CD4-positive, alpha-beta T cell (primary cell): Measurements from ENCODE around the gene SPDYC. TPM values are rescaled to one million over a fixed set of nuclear protein-coding genes. Genes with fewer than 3 reads are reported as not detected.

Experiments used
- ATAC-seq: fragments of 200-7000 bp; cut with Tn5 transposase; one replicate; pipeline ENCODE4 v1.10.0; 2022; ENCODE audit warnings: mild to moderate bottlenecking; ENCODE audit not compliant: poor library complexity
- CTCF ChIA-PET: fragments of 350-600 bp; sonication (Branson Sonifier 250); formaldehyde crosslinking; loops from one replicate; lab custom pipeline; 2021; ENCODE audit warnings: antibody characterized with exemption, inconsistent platforms; lab: Charles Lee
- POLR2A ChIA-PET: fragments of 350-600 bp; sonication (Branson Sonifier 250); formaldehyde crosslinking; loops from one replicate; lab custom pipeline; 2021; ENCODE audit warnings: antibody characterized with exemption, inconsistent platforms; lab: Charles Lee
- DNase-seq, 14 experiments: peaks; one replicate each; pipeline ENCODE4 v3.0.0-alpha.2; 2013 to 2020; ENCODE audit warnings: mixed read lengths in 2 of 14
- H3K27ac ChIP-seq, 2 donors: one replicate each; pipeline versions ENCODE4 v1.5.1 to v1.7.0; 2013; ENCODE audit warnings: low read length in 2 of 2, low read depth in 1 of 2, mild to moderate bottlenecking in 1 of 2
- H3K27me3 ChIP-seq, 2 experiments: 1 replicate in 1 of 2; 2 replicates in 1 of 2; pipeline versions ENCODE4 v1.6.1 to v1.7.0; 2013; ENCODE audit warnings: low read length in 2 of 2, control low read depth in 1 of 2, mild to moderate bottlenecking in 1 of 2, moderate library complexity in 1 of 2; ENCODE audit not compliant: insufficient read depth in 2 of 2, control insufficient read depth in 1 of 2
- H3K36me3 ChIP-seq: one replicate; pipeline ENCODE4 v1.6.1; 2013; ENCODE audit warnings: low read length, control low read depth; ENCODE audit not compliant: insufficient read depth
- H3K4me1 ChIP-seq: one replicate; pipeline ENCODE4 v1.6.1; 2013; ENCODE audit warnings: low read length, control low read depth; ENCODE audit not compliant: insufficient read depth
- H3K4me3 ChIP-seq: one replicate; pipeline ENCODE4 v1.5.1; 2013; ENCODE audit warnings: mild to moderate bottlenecking, low read length, moderate library complexity
- H3K9me3 ChIP-seq, 2 experiments: 1 replicate in 1 of 2; 2 replicates in 1 of 2; pipeline versions ENCODE4 v1.6.1 to v1.7.0; 2013; ENCODE audit warnings: low read length in 2 of 2, mild to moderate bottlenecking in 2 of 2, control low read depth in 1 of 2, moderate library complexity in 1 of 2; ENCODE audit not compliant: control insufficient read depth in 1 of 2, insufficient read depth in 1 of 2
- H3K27ac Mint-ChIP-seq: one replicate; pipeline ENCODE4 v1.8.0; 2020; ENCODE audit warnings: mixed read lengths
- H3K27me3 Mint-ChIP-seq: one replicate; pipeline ENCODE4 v1.8.0; 2021; ENCODE audit warnings: mixed read lengths
- H3K36me3 Mint-ChIP-seq: one replicate; pipeline ENCODE4 v1.8.0; 2021; ENCODE audit warnings: low read depth, mixed read lengths
- H3K4me1 Mint-ChIP-seq: one replicate; pipeline ENCODE4 v1.8.0; 2021; ENCODE audit warnings: low read depth, mixed read lengths
- H3K4me3 Mint-ChIP-seq: one replicate; pipeline ENCODE4 v1.8.0; 2020; ENCODE audit warnings: mild to moderate bottlenecking, mixed read lengths
- H3K9me3 Mint-ChIP-seq: one replicate; pipeline ENCODE4 v1.8.0; 2020; ENCODE audit warnings: mixed read lengths
- CTCF ChIP-seq: fragments of 200-600 bp; IDR thresholded peaks from one replicate; pipeline ENCODE4 v1.8.0; 2022; ENCODE audit warnings: antibody characterized with exemption, mild to moderate bottlenecking
- intact Hi-C, 2 experiments: fragments of 100-400 bp; cut with DNase I in 1 of 2; cut with micrococcal nuclease in 1 of 2; formaldehyde crosslinking; loops; one replicate each; pipeline versions ENCODE4 v1.15.1 to v1.9.0; 2023 to 2025; cut with DNase I, micrococcal nuclease
- total RNA-seq, 174 experiments: library from RNA in 2 of 174; stranded (reverse) in 2 of 174; gene quantifications; one replicate each; pipeline ENCODE4 v1.2.3 and lab custom pipeline; 2021 to 2026

SPDYC gene
- total RNA-seq, 2 experiments from 2014 or later, result not detected

- POLR2A ChIA-PET, result no interaction called here
- Mint-ChIP-seq H3K27ac (no peak overlapping the region), H3K27me3 (peaks cover 4% of the 10 kb centered on the region), H3K36me3 (no peaks in the 10 kb centered on the region), H3K4me1 (no peaks in the 10 kb centered on the region), H3K4me3 (no peak overlapping the region), H3K9me3 (no peaks in the 10 kb centered on the region)
- Histone ChIP-seq H3K36me3 (no peaks in the 10 kb centered on the region), H3K27ac (no peak overlapping the region), H3K4me1 (no peaks in the 10 kb centered on the region), H3K4me3 (no peak overlapping the region), H3K27me3 (no peaks in the 10 kb centered on the region), H3K9me3 (no peaks in the 10 kb centered on the region)
- intact Hi-C loops, result no loop called here
- ATAC-seq (no peak), DNase-seq (no peak)
- CTCF ChIA-PET, result no interaction called here
- TF ChIP-seq CTCF, result no peak
These were observed 11.0 kb upstream of the SPDYC start for GRCh38 chr11:65159012-65159411.

GRCh38 chr11:65160643-65161042, 9.4 kb upstream of the SPDYC start:
- Mint-ChIP-seq H3K9me3 (no peaks in the 10 kb centered on the region), H3K27ac (no peak overlapping the region), H3K4me1 (no peaks in the 10 kb centered on the region), H3K4me3 (no peak overlapping the region), H3K36me3 (no peaks in the 10 kb centered on the region), H3K27me3 (peaks cover 4% of the 10 kb centered on the region)
- Histone ChIP-seq H3K27ac (no peak overlapping the region), H3K36me3 (no peaks in the 10 kb centered on the region), H3K9me3 (no peaks in the 10 kb centered on the region), H3K4me3 (no peak overlapping the region), H3K27me3 (no peaks in the 10 kb centered on the region), H3K4me1 (no peaks in the 10 kb centered on the region)
- ChIA-PET CTCF (no interaction called here), POLR2A (no interaction called here)
- TF ChIP-seq CTCF, result no peak
- ATAC-seq, result no peak
- no peak for DNase-seq
- intact Hi-C loops, result no loop called here

GRCh38 chr11:65163684-65164083, 6.3 kb upstream of the SPDYC start:
- Mint-ChIP-seq H3K27me3 (peaks cover 4% of the 10 kb centered on the region), H3K4me3 (no peak overlapping the region), H3K4me1 (no peaks in the 10 kb centered on the region), H3K27ac (no peak overlapping the region), H3K36me3 (no peaks in the 10 kb centered on the region), H3K9me3 (no peaks in the 10 kb centered on the region)
- DNase-seq, result no peak
- ChIA-PET CTCF (no interaction called here), POLR2A (no interaction called here)
- intact Hi-C loops, result no loop called here
- H3K36me3 ChIP-seq, result no peaks in the 10 kb centered on the region
- H3K27me3 ChIP-seq, result no peaks in the 10 kb centered on the region
- H3K4me1 ChIP-seq, result no peaks in the 10 kb centered on the region
- ATAC-seq, result no peak
- no peaks in the 10 kb centered on the region for H3K9me3 ChIP-seq
- H3K4me3 ChIP-seq, result no peak overlapping the region
- TF ChIP-seq CTCF, result no peak
- no peak overlapping the region for H3K27ac ChIP-seq
